Measurements from ENCODE around the gene LYPD6B.

- TF ChIP-seq CTCF (IDR thresholded peaks at IDR 0.05) (no peak), POLR2A (IDR thresholded peaks at IDR 0.05) (no peak)
Observed at GRCh38 chr2:149080971-149081370, 42.5 kb downstream of the LYPD6B start.
